ENCODE data around the gene MRM2.

The MRM2 gene

DNA sequence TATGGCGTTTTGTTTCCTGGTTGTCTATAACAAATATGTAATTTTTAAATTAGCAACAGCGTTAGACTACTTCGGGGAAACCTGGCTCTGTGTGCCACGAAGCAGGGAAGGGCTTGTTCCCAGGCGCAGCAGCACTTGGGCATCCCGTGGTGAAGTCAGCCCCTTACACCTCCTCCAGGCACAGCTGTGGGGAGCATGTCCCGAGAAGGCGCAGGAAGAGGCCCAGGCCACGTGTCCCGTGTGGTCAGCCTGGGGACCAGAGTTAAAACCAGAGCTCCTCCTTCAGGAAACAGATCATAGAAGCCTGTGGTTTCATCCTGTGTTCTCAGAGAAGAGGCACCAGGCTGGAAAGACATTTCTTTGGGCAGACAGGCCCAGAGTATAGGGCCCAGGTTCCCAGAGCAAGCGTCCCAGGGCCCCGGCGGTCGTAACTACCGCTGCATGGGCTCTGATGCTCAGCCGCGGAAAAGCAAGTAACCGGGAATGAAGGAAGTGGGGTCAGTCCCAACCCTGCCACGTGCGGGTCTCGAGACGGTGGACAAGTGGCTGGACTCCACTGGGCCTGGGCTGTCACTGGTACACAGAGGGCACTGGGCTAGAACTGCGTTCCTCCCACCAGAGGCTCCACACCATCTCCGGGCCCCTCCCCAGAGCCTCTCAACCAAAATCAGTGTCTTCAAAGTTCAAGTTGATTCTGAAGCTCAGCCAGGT, 7.1 kb upstream of the MRM2 start:
- Mint-ChIP-seq H3K27me3 (no peaks in the 10 kb centered on the region), H3K4me3 (peak overlapping the region; percentile 41 to 67), H3K4me1 (ENCODE audit: low read depth in 2 of 2) (peaks cover 13 to 20% of the 10 kb centered on the region in 2 donors), H3K9me3 (no peaks in the 10 kb centered on the region), H3K36me3 (ENCODE audit: insufficient read depth) (peaks cover 14% of the 10 kb centered on the region), H3K27ac (peak overlapping the region; percentile 78 to 79)
- ATAC-seq (replicated peaks) (peak; percentile 50), DNase-seq (no peak)

DNA sequence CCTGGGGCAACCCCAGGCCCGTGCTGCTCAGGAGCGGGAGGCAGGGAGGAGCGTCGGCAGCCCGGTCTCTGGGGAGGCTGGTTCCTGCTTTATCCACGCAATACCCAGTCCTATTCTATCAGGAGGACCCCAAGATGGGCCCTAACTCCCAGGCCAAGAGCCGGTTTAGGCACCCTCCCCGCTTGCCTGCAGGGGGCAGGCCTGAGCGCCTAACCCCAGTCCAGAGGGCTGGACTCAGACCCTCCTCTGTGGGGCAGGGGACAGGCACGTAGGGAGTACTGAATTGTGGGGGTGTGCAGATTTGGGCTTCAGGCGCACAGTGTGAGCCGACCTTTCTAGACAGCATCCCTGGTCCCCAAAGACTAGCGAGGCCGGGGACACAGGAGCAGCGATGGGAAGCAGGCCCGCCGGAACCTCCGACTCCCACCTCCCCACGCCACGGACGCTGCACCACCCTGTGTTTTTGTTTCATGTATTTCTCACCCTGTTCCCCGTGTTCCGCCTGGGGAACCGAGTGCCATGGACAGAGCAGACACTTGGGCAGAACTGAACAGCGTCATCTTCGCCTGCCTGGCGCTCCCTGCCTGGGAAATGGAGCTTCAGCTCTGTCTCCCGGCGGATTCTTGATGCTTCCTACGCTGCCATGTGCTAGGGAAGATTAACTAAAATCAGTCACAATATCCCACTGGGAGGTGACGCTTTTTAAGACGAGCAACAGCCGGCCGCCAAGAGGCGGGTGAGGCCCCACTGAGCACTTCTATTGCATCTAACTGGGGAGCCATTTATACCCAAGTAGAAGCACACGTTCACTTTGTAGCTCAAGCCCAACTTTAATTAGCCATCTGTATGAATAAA, 5.4 kb upstream of the MRM2 start:
- H3K27me3 Mint-ChIP-seq = no peaks in the 10 kb centered on the region

DNA sequence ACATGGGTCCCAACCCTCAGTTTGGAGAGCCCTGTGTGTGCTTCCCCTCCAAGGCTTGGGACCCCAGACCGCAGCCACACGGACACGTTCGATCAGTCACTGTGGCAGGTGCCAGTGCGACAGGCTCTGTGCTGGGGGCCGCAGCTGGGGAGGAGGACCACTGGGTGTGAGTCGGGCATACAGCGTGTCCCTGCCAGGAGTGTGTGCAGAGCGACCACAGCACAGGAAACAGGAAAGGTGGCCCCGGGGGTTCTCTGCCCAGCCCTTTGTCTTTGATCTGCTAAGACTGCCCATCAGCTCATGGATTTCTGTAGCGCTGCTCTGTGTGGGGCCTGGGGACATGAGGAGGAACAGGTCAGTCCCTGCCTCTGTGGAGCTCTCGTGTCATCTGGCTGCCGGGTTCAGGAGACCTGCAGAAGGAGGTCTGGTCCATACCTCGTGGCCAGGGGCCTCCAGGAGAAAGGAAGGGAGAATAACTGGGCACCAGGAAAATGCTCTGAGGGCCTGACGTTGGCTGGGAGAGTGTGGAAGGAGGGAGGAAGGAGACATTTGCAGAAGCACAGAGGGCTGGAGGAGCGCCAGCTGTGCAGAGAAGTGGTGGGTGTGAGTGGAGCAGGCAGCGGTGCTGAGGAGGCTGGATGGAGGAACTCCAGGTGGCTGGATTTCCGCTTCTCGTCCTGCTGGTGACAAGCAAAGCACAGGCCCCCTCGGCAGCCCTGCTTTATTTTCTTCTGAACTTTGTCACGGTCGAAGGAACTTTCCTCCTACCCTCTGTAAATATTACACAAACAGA, 4.1 kb upstream of the MRM2 start:
- no peak for ATAC-seq (replicated peaks)
- Mint-ChIP-seq H3K27ac (no peak overlapping the region), H3K36me3 (ENCODE audit: insufficient read depth) (peaks cover 18% of the 10 kb centered on the region), H3K27me3 (no peaks in the 10 kb centered on the region), H3K4me3 (no peak overlapping the region), H3K9me3 (no peaks in the 10 kb centered on the region), H3K4me1 (ENCODE audit: low read depth in 2 of 2) (peaks cover 14 to 23% of the 10 kb centered on the region in 2 donors)
- DNase-seq = no peak

More for the DNA sequence above, 5.4 kb upstream of the MRM2 start:
- Mint-ChIP-seq H3K4me3 (no peak overlapping the region), H3K36me3 (ENCODE audit: insufficient read depth) (peaks cover 14% of the 10 kb centered on the region), H3K9me3 (no peaks in the 10 kb centered on the region), H3K27ac (peak overlapping the region in 1 of 2 donors; percentile 63), H3K4me1 (ENCODE audit: low read depth in 2 of 2) (peaks cover 14 to 22% of the 10 kb centered on the region in 2 donors)
- ATAC-seq (replicated peaks) = no peak
- DNase-seq = no peak

DNA sequence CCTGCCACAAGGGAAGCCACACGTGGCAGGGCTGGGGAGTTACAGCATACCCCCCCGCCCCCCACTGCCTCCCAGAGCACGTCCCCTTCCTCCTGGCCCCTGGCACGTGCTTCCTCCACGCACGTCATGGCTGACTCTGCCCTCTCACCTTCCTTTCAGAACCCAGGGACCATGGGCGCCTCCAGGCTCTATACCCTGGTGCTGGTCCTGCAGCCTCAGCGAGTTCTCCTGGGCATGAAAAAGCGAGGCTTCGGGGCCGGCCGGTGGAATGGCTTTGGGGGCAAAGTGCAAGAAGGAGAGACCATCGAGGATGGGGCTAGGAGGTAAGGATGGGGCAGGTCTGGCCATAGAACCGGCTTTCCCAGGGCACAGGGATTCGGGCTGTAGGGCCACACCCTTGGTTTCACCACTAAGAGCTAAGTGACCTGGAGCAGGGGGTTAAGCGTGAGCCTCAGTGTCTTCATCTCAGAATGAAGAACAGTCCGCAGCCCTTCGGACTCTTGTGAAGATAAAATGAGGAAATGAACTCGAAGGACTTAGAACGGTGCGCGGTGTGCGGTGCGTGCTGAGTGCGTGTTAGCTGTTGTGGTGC, 2.5 kb upstream of the MRM2 start:
- DNase-seq (no peak), ATAC-seq (replicated peaks) (no peak)
- no peaks in the 10 kb centered on the region for H3K27me3 Mint-ChIP-seq
- peaks cover 20 to 22% of the 10 kb centered on the region in 2 donors for H3K4me1 Mint-ChIP-seq (ENCODE audit: low read depth in 2 of 2)
- no peaks in the 10 kb centered on the region for H3K9me3 Mint-ChIP-seq
- H3K4me3 Mint-ChIP-seq = no peak overlapping the region
- no peak overlapping the region for H3K27ac Mint-ChIP-seq
- peaks cover 10% of the 10 kb centered on the region for H3K36me3 Mint-ChIP-seq (ENCODE audit: insufficient read depth)

DNA sequence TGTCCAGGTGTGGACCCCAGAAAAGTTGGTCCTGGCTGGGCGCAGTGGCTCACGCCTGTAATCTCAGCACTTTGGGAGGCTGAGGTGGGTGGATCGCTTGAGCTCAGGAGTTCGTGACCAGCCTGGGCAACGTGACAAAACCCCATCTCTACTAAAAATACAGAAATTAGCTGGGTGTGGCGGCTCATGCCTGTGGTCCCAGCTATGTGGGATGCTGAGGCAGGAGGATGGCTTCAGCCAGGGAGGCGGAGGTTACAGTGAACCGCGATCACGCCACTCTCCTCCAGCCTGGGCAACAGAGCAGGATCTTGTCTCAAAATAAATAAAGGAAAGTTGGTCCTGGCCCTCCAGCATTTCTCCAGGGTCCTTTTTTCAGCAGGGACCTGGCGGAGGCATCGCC, 1.5 kb upstream of the MRM2 start:
- Mint-ChIP-seq H3K4me3 (peak overlapping the region in 1 of 2 donors; percentile 90), H3K27ac (peak overlapping the region in 1 of 2 donors; percentile 51), H3K9me3 (no peaks in the 10 kb centered on the region), H3K36me3 (ENCODE audit: insufficient read depth) (peaks cover 13% of the 10 kb centered on the region), H3K27me3 (no peaks in the 10 kb centered on the region), H3K4me1 (ENCODE audit: low read depth in 2 of 2) (peaks cover 12 to 17% of the 10 kb centered on the region in 2 donors)
- ATAC-seq (replicated peaks) (no peak), DNase-seq (no peak)

DNA sequence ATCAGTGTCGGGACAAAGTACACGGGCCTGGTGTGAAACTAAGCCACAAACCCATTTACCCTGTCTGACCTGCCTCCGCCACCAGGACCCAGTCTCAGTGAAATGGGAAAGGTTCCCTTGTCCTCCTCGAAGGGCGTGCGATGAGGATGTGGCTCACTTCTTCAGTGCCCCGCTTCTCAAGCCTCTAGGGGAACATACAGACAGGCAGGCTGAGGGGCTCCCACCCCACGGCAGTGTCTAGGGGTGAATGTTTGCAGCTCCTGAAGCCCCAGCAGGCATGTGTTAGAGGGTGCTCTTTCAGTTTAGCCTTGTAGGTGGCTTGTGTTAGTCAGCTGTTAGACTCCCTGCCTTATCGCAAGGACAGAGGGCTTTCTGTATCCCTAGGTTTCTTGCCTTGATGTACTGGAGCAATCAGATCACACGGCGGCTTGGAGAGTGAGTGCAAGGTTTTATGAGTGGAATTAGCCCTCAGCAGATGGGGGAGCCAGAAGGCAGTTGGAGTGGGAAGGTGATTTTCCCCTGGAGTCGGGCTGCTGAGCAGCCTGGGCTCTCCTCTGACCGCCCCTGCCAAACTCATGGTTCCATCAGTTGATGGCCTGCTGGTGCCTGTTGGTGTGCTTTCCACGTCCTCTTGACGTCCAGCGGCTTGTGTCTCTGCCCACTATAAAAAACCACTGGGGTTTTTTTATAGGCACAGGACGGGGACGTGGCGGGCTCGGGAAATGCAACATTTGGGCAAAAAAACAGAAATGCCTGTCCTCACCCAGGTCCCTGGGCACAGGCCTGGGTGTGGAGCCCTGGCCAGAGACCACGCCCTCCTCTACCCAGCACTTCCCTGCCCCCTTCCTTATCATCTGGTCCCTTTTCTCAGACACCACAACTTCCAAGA, 780 bp upstream of the MRM2 start:
- no peaks in the 10 kb centered on the region for H3K27me3 Mint-ChIP-seq
- peaks cover 7 to 13% of the 10 kb centered on the region in 2 donors for H3K4me1 Mint-ChIP-seq (ENCODE audit: low read depth in 2 of 2)
- peak overlapping the region; percentile 90 to 91 for H3K4me3 Mint-ChIP-seq
- H3K27ac Mint-ChIP-seq = peak overlapping the region; percentile 94 to 96
- peak; percentile 56 for ATAC-seq (replicated peaks)
- DNase-seq = peak in 2 of 3 experiments; percentile 13 to 21
- H3K36me3 Mint-ChIP-seq (ENCODE audit: insufficient read depth) = peaks cover 20% of the 10 kb centered on the region
- no peaks in the 10 kb centered on the region for H3K9me3 Mint-ChIP-seq

DNA sequence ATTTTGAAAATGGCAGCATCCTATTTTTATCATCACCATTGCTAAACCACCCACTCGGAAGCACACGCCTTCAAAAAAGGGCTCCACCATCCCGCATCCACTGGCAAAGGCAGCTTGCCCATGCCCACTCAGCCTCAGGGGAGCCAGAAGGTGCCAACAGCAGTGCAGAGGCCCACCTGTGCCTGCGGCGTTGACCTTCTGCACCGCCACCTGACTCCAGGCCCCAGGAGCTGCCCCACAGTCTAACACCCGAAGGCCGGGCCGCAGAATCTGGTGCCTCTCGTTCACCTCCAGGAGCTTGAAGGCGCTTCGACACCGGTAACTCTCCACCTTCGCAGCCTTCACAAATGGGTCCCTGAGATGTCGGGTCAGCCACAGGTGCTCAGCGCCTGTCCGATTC, 2.8 kb downstream of the MRM2 start:
- H3K4me1 Mint-ChIP-seq (ENCODE audit: low read depth in 2 of 2) = peaks cover 9 to 18% of the 10 kb centered on the region in 2 donors
- H3K4me3 Mint-ChIP-seq = no peak overlapping the region
- DNase-seq (no peak), ATAC-seq (replicated peaks) (no peak)
- H3K9me3 Mint-ChIP-seq = no peaks in the 10 kb centered on the region
- peaks cover 33% of the 10 kb centered on the region for H3K36me3 Mint-ChIP-seq (ENCODE audit: insufficient read depth)
- no peaks in the 10 kb centered on the region for H3K27me3 Mint-ChIP-seq
- H3K27ac Mint-ChIP-seq = no peak overlapping the region

DNA sequence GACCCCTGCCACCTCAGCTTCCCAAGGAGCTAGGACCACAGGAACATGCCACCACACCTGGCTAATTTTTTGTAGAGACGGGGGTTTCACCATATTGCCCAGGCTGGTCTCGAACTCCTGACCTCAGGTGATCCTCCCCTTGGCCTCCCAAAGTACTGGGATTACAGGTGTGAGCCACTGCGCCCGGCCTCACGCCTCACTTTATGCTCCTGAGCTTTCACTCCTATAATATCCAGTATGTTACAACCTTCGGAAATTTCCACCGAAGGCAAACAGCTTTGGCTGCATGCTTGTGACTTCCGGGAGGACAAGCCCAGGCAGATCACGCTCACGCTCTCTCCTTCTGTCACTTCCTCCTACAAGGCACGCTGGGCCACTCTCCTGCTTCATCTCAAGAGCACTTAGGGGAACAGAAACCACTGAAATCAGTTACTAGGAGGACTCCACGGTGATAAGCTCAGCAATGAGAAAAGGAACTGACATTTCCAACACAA, 4.8 kb downstream of the MRM2 start:
- Mint-ChIP-seq H3K4me3 (no peak overlapping the region), H3K9me3 (no peaks in the 10 kb centered on the region), H3K4me1 (ENCODE audit: low read depth in 2 of 2) (peaks cover 9 to 21% of the 10 kb centered on the region in 2 donors), H3K27ac (peak overlapping the region in 1 of 2 donors; percentile 9), H3K27me3 (no peaks in the 10 kb centered on the region), H3K36me3 (ENCODE audit: insufficient read depth) (peaks cover 40% of the 10 kb centered on the region)
- DNase-seq (no peak), ATAC-seq (replicated peaks) (no peak)

DNA sequence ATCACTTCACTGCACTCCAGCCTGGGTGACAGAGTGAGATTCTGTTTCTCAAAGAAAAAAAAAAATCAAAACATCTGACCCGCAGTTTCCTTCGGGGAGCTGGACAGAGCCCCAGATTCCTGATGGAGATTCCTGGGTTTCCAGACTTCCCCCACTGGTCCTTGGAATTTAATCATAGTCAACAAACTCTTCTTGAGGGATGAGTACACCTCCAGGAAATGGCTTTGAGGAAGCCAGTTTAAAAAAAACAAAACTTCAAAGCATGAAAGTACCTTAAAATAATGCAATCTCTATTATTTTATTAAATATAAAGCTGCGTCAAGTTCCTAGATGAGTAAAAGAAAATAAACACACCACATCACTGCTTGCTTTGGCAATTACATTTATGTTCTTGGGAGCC, 8.1 kb downstream of the MRM2 start:
- Mint-ChIP-seq H3K27me3 (no peaks in the 10 kb centered on the region), H3K4me1 (ENCODE audit: low read depth in 2 of 2) (peaks cover 28% of the 10 kb centered on the region in 2 donors), H3K9me3 (no peaks in the 10 kb centered on the region), H3K36me3 (ENCODE audit: insufficient read depth) (peaks cover 42% of the 10 kb centered on the region), H3K4me3 (peak overlapping the region; percentile 31 to 53), H3K27ac (no peak overlapping the region)
- ATAC-seq (replicated peaks) (no peak), DNase-seq (no peak)

DNA sequence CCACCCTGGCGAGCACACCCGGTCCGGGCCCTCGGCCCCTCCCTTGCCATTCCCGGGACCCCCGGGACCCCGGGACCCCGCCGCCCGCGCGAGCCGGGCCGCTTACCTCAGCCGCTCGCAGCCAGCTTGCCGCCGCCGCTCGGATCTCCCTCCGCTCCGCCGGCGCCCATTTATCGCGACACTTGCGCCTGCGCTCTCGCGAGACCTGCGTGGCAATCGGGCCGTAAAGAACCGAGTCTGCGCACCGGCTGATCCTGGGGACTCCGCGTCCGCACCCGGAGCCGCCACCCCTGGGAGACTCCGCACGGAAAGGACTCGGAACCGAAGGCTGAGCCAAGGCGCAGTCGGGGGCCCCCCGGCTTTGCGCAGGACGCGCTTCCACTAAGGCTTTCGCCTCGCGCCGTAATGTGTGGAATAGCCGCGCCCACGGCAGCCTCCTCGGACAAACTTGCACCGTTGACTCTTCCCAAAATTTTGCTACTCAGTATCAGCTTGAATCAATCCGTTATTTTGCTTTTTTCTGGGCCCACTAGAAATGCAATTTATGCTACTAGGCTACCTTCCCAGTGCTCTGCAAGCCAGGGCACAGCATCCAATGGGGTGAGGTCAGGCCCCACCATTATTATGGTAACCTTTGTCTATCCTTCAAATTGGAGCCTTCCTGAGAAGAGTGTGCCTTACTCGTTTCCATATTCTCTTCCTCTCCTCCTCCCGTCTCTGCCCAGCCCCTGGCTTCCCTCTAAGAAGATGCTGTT, 9.1 kb downstream of the MRM2 start, which contains the start of gene MAD1L1:
Gene MAD1L1, minus strand, starts transcription at position 180 of the 755 bp plus-strand sequence. CDS start 2,812 bp downstream, outside the sequence.
- peaks cover 28% of the 10 kb centered on the region in 2 donors for H3K4me1 Mint-ChIP-seq (ENCODE audit: low read depth in 2 of 2)
- H3K36me3 Mint-ChIP-seq (ENCODE audit: insufficient read depth) = peaks cover 37% of the 10 kb centered on the region

DNA sequence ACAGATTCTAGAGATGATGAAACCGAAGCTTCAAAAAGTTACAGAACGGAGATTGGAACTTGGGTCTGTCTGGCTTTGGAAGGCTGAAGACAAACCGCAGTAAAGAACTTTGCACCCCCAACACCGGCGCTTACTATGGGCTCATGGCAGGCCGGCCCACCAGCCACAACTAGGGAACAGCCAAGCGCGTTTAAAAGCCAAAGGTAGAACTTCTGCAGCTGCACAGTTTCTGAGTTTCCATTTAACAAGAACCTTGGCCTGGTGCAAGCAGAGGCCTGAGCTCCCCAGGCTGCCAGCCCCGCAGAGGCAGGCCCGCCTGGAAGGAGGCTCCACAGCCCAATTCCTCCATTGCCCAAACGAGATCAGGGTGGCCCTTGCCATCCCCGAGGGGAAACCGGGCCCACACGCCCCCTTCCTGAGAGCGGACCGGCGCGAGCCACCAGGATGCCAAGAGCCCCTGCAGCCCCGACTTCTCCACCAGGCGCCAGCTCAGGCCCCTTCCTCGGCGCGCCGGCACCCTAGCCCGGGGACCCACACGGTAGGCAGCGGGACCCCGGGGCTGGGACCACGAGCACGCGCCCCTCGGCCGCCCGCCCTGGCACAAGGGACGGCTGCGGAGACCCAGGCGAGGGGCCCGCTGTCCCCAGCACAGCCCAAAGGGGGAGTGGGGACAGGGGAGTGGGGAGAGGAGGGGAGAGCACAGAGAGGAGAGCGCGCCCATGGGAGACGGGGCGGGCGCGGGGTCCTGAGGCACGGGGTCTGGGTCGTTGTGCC, 9.8 kb downstream of the MRM2 start:
- H3K27ac Mint-ChIP-seq = peak overlapping the region; percentile 81 to 88
- H3K4me1 Mint-ChIP-seq (ENCODE audit: low read depth in 2 of 2) = peaks cover 27 to 28% of the 10 kb centered on the region in 2 donors
- DNase-seq (peak in 2 of 3 experiments; percentile 10 to 22), ATAC-seq (replicated peaks) (peak; percentile 58)
- peaks cover 34% of the 10 kb centered on the region for H3K36me3 Mint-ChIP-seq (ENCODE audit: insufficient read depth)
- H3K27me3 Mint-ChIP-seq = no peaks in the 10 kb centered on the region
- no peaks in the 10 kb centered on the region for H3K9me3 Mint-ChIP-seq
- peak overlapping the region; percentile 89 to 91 for H3K4me3 Mint-ChIP-seq

More for the DNA sequence above, 9.1 kb downstream of the MRM2 start, which contains the start of gene MAD1L1:
- peak; percentile 92 for ATAC-seq (replicated peaks)
- Mint-ChIP-seq H3K27me3 (no peaks in the 10 kb centered on the region), H3K4me3 (peak within 1 kb of the TSS; percentile 89 to 91), H3K9me3 (no peaks in the 10 kb centered on the region), H3K27ac (peak within 1 kb of the TSS; percentile 88)
- DNase-seq = peak; percentile 85 to 88 (median 86)
